GM13976 (cell line): ENCODE data around the gene GSTM3.

Experiments used
- DNase-seq: peaks from one replicate; pipeline ENCODE4 v3.0.0; 2012; ENCODE audit warnings: low spot score
- in situ Hi-C: fragments of 300-500 bp; cut with MboI; formaldehyde crosslinking; loops from one replicate; pipeline ENCODE4 v1.12.0; 2022; ENCODE audit warnings: low sequenced_read_pairs, mixed read lengths, inconsistent platforms; ENCODE audit not compliant: unreplicated experiment
- TF ChIP-seq, protein P1 (sequence below): IDR thresholded peaks from 2 replicates; pipeline ENCODE4 v1.5.1; 2012; ENCODE audit warnings: borderline replicate concordance, mild to moderate bottlenecking; ENCODE audit not compliant: insufficient read depth; ENCODE audit errors: extremely low read depth, missing control alignments, control extremely low read depth

Gene GSTM3

GRCh38 chr1:109765483-109765815, 24.6 kb upstream of the GSTM3 start:
- in situ Hi-C loops: no loop called here
- no peak for DNase-seq
- TF ChIP-seq, protein P1, sequence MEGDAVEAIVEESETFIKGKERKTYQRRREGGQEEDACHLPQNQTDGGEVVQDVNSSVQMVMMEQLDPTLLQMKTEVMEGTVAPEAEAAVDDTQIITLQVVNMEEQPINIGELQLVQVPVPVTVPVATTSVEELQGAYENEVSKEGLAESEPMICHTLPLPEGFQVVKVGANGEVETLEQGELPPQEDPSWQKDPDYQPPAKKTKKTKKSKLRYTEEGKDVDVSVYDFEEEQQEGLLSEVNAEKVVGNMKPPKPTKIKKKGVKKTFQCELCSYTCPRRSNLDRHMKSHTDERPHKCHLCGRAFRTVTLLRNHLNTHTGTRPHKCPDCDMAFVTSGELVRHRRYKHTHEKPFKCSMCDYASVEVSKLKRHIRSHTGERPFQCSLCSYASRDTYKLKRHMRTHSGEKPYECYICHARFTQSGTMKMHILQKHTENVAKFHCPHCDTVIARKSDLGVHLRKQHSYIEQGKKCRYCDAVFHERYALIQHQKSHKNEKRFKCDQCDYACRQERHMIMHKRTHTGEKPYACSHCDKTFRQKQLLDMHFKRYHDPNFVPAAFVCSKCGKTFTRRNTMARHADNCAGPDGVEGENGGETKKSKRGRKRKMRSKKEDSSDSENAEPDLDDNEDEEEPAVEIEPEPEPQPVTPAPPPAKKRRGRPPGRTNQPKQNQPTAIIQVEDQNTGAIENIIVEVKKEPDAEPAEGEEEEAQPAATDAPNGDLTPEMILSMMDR: no peak

DNA sequence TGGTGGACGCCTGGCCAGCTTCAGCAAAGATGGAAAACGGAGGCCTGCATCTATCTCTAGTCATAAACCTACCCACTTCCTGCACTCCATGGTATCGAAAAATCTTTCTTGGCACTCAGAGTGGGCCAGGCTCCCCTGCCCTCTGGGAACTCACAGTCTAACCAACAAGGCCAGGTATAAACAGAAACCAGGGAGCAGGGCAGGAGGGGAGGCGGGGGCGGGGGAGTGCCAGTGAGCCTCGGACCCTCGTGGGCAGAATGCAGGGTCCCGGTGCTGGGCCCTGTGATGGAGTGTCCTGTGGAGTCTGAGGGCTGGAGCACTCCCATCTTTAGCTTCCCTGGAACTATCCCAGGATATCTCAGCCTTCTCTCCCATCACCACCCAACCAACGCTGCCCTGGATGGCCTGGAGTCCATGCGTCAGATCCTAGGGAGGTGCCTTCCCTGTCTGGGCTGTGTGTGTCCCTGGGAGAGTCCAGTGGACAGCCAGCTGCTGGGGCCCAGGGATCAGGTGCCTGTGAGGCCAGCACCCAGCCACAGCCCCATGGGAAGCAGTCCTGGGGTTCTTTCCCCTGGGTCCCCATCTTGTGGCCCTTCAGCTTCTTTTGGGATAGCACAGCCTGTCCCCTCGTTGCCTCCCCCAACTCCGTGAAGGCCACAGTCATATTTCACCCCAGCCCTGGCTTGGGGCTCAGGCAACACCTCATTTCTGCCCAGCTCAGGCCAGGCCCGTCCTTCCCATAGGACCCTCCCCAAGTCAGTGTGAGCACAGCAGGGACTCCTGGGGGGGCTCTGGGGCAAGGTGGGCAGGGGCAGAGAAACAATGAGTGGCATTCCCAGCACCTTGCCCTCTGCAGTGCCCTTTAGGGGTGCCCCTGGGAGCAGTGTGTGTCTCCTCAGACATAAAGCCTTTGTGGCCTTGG, 24.0 kb upstream of the GSTM3 start:
- TF ChIP-seq, protein P1: no peak
- DNase-seq: no peak
- in situ Hi-C loops: no loop called here

DNA sequence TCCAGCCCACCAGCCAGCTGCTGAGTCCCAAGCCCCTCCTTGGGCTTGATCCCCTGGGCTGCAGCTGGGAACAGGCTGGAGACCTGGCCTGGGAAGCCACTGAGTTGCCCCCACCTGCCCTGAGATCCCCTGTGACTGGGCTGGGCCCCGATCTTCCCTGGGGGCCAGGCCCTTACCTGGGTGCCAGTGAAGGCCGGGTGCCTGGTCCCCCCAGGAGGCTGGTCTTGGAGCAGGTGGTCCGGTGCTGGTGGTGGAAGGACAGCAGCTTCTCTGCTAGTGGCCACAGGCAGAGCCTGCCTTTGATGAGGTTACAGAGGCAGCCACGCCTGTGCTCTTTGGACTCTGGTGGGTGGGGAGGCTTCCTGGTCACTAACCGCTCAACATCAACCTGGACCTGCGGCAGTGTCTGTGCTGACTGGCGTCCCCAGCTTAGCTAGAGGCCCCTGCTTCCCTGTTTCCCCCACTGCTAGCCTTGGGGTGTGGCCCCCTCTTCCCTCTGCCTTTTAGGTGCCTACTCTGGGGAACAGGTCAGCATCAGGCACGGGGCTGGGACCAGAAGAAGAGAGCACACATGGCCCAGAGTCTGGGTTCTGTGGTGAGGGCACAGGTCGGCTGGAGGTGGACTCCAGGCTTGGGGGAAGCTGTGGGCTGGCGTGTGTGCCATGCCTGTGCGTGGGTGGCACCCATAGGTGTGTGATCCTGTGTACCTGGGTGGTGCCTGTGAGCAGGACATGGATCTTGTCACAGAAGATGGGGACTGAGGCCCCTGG, 23.0 kb upstream of the GSTM3 start, which contains the start of gene EPS8L3:
EPS8L3 (minus strand) TSS at position 278 of the 770 bp plus-strand sequence. CDS start 2,174 bp downstream, outside the sequence.
- no peak for DNase-seq
- TF ChIP-seq, protein P1: no peak
- in situ Hi-C loops: no loop called here

DNA sequence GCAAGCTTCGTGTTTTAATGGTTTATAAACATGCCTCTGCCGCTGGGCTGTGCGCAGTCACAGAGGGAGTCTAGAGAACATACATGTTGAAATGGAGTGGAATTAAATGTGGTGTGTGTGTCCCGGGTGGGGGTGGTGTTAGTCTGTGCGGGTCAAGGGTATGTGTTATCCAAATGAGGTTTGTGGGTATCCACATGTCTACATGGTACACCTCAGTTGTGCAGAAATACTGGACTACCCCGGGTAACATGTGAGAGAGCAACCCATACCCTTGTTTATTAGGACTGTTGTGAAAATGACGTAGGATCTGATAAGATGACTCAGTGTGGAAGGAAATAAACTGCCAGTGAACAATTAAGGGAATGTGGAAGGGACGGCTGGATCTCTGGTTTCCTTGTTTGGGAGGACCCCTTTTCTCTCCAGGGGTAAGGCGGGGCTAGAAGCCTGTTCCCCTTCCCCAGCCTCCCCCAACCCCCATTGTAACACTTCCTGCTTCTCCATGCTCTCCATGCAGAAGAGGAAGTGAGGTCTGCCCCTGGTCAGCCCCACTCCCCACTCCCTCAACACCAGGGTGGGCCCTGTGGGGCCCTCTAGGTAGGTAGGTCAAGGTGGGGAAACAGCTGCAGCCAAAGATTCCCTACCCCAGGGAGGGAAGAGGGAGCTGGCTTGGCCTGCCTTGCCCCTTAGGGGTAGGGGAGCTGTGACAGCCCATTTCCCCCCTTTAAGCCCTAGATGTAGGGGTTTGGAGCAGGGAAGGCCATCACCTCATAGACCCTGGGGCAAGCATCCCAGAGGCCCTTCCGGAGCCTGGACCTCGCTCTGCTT, 22.2 kb upstream of the GSTM3 start:
- TF ChIP-seq, protein P1: no peak
- in situ Hi-C loops: no loop called here
- no peak for DNase-seq

DNA sequence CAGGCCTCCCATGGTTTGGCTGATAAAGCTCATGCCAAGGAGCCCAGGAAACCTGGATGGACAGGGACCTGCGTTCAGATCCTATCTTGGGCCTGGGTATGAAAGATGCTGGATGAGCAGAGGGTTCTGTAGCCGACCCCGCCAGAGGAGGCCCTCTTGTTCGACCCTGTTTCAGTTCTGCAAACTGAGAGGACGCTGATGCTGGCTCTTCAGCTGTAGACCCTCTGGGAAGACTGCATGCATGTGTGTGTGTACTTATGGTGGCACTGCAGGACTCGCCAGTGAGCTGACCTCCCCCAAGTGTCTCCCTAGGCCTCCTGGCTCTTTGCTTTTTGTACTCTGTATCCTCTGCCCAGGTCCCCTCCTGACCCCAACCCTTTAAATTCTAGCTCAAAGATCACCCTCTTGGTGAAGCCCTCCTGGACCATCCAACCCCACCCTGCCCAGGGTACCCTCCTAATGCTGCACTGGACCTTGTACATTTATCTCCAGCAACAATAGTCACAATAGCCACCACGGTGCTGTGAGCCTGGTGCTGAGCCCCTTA, 21.3 kb upstream of the GSTM3 start:
- no peak for DNase-seq
- in situ Hi-C loops: no loop called here
- TF ChIP-seq, protein P1: no peak
